ENCODE results near the gene PLET1.

- no peak for TF ChIP-seq CTCF (IDR thresholded peaks at IDR 0.05)
- TF ChIP-seq POLR2A (IDR thresholded peaks at IDR 0.05), result no peak
These were observed 24.8 kb downstream of the PLET1 start for GRCh38 chr11:112235750-112236390.

Data from adrenal gland (tissue), 5 donors.